GM18870 (cell line): ENCODE data around the gene PDK1.
"Not testable (repeated sequence)": the region's sequence is repeated elsewhere in the genome, so short reads cannot be mapped to it uniquely, and the experiment has no call there.

ENCODE experiments used
- ATAC-seq: cut with Tn5 transposase; IDR thresholded peaks from one replicate; pipeline ENCODE4 v1.9.1; 2021; ENCODE audit warnings: moderate library complexity; ENCODE audit not compliant: unreplicated experiment

Gene PDK1

DNA sequence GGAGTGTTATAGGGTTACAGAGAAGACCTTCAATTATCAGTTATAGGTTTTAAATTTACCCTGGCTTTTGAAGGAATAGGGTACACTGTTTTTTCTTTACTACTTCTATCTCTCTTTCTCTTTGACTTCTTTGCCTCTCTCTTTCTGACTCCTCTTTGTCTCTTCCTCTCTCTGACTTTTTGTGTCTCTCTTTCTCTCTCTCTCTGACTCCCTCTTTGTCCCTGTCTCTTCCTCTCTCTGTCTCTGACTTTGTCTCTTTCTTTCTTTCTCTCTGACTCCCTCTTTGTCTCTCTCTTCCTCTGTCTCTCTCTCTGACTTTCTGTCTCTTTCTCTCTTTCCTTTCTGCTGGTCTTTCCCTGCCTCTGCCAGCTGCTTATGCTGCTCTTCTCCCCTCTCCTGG lies 36.3 kb downstream of the PDK1 start:
- ATAC-seq = not testable (repeated sequence)

DNA sequence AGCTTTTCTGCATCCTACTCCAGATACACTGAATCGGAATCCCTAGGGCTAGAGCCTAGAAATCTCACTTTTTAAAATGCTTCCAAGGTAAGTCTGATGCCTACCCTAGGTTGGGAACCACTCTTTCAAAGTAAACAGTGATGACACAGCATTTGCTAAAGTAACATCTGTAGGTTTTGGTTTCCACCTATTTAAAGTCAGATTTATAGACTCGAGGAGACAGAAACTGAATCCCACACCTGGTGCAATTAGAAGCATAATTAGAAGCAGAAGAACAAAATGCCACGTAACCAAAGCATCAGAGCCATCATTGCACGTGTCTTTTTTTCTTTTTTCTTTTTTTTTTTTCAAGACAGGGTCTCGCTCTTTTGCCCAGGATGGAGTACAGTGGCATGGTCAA lies 40.9 kb downstream of the PDK1 start:
- ATAC-seq = no peak

DNA sequence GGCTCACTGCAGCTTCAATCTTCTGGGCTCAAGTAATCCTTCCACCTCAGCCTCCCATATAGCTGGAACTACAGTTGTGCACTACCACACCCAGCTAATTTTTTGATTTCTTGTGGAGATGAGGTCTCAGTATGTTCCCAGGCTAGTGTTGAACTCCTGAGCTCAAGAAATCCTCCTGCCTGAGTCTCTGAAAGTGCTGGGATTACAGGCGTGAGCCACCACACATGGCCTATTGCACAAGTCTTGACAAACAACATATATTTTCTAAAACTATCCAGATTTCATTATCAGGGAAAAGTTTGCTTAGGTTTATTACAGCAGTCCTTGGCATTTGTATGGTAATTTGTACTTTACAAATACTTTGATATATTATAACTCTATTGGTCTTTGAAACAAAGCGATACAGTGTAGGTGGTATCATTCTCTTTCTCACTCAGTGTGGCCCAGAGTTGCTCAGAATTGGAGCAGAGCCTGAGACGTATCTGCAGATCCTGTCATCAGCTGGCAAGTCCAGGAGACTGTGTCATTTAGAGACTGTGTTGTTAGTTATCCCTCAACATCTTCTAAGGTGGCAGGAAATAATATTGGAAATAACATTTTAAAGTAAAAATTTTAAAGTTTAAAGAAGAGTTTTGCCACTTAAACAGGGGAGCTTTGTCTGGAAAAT lies 41.4 kb downstream of the PDK1 start:
- no peak for ATAC-seq

DNA sequence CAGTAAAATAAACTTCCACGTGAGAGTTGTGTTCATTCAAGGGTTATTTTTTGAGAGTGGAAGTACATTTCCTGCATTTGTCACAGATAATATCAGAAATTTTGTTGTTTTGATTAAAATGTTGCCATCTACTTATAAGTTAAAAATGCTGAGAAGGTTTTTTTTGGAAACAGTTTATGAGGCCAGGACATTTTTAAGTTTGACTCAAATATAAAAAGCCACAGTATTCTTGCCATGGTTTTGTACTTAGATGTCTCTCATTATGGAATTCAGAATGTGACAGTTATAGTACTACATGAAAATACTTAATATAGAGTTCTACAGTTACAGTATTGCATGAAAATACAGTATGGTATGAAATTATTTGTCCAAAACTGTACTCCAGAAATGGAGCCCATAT lies 44.1 kb downstream of the PDK1 start:
- ATAC-seq = no peak

DNA sequence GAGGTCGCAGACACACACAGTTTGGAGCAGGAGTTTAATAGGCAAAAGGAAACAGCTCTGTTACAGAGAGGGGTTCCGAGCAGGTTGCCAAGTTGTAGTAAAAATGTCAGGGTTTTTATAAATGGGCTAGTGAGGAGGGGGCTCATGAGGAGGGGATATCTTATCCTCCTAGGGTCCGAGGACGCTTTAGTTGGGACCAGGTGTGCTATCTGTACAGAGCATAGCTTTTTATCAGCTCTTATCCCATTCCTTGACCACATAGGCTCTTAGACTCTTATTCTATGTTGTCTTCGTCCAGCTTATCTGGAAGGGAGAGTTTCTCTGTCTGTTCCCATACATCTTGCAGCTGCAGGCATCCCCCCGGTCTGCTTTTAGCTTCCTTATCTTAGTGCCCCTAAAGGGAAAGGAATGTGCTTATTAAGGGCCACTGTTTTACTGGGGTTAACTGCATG lies 44.7 kb downstream of the PDK1 start:
- ATAC-seq = no peak

DNA sequence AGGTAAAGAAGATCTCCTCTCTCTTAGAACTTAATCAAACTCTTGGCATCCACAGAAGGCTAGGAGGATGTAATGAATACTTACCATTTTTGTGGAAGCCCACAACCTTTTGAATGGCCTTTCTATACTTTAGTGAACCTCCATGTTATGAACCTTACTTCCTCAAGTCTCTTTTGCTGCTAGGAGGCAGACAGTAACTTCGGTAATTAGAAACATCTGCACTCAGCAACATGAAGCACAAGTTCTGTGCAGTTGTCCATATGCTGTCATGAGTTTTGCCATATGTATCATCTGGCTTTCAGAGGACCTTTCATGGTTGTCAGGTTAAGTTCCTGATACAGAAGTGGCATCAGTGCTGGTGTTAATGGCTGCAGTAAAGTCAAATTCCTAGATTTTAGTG lies 50.4 kb downstream of the PDK1 start:
- no peak for ATAC-seq

DNA sequence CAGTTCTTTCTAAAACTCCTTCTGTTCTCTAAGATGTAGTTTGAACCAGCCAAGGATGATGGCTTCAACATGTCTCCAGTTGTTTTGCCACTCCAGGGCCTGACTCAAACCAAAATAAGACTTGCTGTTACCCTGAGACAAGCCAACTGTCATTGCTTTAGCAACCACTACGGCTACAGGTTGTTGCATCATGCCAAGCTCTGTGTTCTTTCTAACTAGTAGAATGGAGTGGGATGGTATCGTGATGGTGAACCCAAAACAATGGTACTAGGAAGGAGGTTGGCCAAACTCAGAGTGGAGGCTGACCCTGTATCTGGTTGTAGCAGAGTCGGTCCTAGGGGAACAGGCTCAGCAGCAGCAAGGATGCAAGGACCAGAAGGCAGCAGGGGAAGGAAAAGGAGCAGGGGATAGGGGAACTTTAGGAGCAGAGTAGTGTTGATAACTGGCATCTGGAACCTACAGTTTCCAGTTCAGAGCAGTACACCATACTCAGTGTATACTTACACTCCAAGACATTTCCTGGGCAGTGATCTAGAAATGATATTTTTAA lies 51.6 kb downstream of the PDK1 start:
- no peak for ATAC-seq

DNA sequence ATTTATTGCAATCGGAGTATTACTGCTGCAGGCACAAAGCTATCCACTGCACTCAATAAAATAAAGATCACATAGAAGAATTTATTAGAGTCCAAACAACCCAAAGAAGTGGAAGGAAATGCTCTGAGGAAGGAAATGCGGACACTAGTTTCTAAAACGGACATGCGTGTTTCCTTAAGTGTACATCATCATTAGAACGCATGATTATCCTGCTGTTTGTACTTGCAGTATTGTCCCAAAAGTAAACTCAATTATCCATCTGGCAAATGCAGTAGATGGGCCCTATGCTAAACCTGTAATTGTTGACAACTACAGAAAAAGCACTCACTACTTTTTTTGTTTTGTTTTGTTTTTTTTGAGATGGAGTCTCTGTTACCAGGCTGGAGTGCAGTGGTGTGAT lies 53.6 kb downstream of the PDK1 start:
- ATAC-seq = no peak

DNA sequence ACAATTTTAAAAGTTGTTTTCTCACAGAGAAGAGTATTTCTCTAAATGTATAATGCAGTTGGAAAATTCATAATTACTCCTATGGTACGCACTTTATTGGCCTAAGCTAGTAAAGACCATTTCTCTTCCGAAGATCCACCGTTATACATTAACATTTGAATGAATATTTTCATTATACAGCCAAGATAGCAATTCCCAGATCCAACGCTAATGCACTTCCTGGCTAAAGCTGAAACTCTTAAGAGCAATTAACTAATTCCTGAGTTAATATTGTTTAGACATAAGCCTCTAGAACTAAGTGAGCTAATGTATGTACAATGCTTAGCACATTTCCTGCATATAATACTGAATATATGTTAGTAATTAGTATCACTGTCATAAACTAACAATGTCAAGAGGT lies 56.2 kb downstream of the PDK1 start:
- ATAC-seq = no peak

DNA sequence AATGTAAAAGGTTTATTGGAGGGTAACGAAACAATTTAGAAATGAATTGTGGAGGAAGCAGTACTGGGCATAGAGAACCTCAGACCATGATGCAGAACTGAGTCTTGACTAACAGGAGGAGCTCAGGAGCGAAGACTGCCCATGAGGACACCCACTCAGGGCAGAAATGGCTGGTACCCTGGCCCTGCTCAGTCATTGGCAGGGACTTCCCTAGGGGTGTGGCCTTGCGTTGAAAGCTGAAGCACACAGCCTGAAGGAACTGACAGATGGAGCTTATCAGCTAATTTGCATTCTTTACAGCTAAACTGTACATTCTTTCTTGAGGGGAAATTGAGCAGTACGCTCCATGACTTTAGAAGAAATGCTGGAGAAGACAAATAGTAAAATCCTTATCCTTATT lies 57.1 kb downstream of the PDK1 start:
- no peak for ATAC-seq

DNA sequence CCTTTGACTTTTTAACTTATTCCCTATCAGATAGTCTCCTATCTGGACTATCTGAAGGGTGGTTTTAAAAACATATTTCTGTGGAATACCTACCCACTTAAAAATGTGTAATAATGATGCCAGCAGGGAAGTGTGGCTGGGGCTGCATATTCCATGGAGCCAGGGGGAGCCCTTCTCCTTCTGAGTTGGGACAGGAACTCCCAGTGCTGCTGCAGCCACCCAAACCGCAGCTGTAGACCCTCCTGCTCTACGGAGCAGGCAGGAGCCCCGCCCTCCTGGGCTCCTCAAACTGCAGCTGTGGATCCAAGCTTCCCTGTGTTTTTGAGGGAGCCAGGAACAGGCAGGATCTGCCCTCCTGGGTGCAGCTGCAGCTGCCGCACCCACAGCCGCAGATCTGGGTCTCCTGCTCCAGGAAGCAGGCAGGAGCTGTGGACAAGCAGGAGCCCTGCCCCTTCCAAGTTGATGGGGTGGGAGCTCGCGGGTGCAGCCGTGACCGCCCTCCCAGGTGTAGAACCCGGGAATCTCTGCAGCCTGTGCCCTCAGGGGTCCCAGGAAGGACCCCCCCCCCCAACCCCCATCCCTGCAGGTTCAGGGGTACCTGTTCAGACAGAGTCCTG lies 57.8 kb downstream of the PDK1 start:
- no peak for ATAC-seq

DNA sequence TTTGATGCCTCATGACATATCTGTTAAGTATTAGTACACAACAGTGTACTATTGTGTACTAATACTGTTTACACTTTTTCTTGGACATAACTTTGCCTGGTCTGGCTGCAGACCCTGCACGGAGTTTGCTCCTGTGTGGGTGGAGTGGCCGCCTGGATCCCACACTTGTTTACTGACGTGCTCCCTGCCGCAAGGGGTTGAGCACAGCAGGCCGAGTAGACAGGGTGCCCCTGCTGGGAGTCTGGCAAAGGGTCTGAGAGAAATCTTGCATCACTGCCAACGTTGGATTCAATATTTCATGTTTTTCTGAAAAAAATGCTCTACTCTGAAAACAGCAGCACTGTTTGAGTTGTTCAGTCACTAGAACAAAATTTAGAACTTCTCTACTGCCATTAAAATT lies 59.0 kb downstream of the PDK1 start:
- ATAC-seq = no peak

DNA sequence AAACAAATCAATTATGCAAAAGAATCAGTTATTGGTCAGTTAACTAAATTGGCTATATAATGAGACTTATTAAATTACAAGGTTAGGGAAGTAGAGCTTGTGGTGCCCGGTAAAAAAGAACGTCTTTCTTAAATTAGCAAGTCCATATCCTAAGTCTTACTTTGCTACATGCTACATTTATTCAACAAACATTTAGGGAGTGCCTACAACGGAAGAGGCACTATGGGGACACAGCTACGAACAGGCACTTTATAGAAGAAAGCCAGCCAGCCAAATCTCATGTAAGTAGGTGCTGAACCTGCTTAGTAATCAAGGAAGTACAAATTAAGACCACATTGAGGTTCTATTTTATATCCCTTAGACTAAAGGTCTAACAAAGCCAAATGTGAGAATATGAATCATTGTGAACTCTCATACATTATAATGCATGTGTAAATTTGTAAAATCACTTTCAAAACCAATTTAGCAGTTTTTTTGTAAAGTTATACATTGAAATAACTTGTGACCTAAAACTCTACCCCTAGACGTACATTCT lies 59.9 kb downstream of the PDK1 start:
- ATAC-seq = no peak

DNA sequence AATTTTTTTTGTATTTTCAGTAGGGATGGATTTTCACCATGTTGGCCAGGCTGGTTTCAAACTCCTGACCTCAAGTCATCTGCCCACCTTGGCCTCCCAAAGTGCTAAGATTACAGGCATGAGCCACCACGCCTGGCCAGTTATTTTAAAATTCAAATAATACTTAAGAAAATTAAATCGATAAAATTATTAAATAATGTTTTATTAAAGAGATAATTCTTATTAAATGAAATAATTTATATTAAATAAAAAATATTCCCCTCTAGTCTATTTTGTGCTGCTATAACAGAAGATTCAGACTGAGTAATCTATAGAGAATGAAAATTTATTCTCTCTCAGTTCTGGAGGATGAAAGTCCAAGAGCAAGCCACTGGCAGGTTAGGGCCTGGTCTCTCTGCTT lies 61.2 kb downstream of the PDK1 start:
- no peak for ATAC-seq

DNA sequence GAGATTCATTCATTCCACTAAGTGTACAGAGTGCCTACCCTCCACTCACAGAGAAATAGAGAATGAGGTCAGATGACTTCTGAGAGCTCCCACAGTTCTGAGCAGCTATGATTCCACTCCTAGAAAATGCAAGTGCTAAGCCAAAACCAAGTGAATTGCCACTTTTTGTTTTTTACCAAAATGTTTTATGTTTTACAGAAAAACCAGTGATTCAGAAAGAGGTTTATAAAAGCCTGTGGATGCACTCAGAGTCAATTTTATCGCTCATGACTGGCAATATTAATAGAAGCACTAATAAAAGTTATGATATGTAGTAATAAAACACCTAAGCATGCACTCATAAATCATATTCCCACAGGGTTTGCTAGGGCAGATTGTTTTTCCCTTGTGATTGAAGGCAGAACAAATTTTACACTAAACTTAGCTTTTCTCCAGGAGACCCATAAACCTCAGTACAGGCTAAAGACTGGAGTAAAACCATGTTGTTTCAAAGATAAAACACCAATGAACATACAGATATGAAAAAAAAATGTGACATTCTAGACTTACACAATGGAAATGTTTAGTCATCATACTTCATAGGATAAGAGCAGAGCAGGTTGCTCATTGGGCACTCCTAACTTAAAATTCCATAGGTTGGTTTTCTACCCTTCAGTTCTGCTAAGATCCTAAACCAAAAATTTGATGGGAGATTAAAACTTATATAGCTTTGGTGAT lies 67.5 kb downstream of the PDK1 start:
- no peak for ATAC-seq

DNA sequence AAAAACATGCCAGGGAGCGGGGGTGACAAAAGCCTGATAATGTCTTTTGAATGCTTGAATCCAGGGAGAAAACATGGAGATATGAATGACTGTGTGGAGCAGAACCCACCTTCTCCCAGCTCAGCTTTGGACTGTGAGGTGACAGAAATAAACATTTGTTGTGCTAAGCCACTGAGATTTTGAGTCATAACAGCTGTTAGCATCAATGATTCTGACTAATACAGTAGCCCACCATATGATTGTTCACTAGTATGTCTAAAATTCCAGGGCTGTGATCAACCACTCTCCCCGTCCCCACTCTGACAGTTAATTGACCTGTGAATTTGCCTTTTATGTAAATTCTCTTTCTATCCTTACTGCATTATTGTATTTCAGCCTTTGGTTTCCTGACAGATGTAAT lies 69.1 kb downstream of the PDK1 start:
- ATAC-seq = no peak

DNA sequence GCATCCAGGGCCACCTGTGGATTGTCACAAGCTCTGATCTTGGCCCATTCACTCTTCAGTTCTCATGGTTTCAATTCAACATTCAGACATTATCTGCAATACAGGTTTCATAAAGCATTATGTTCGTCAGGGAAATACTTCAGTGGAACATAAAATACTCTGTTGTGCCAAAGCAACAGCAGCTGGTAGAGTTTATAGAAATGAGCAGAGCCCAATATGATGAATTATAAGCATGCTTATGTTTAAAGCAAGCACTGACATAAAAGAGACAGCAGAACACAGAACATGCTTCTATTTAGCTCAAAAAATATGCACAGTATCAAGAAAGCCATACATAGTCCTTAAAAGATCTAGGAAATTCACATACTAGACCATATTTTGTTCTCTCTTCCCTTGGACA lies 71.3 kb downstream of the PDK1 start:
- ATAC-seq = no peak

DNA sequence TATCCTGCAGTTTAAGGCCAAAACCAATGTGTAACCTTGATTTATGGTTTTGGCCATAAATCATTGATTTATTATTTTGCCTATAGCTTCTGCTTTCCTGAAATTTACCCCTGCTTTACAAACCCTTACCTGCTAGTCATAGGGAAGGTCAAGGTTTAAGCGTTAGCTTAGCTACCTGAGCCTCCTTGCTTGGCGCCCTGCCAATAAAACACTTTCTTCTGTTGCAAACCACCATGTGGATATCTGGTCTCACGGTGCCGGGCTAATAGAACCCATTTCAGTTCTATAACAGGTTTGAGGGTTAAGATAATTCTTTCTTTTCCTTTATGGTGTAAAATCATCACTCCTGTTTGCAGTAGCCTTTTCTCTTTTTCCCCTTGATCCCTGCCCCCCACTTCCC lies 72.2 kb downstream of the PDK1 start:
- no peak for ATAC-seq

DNA sequence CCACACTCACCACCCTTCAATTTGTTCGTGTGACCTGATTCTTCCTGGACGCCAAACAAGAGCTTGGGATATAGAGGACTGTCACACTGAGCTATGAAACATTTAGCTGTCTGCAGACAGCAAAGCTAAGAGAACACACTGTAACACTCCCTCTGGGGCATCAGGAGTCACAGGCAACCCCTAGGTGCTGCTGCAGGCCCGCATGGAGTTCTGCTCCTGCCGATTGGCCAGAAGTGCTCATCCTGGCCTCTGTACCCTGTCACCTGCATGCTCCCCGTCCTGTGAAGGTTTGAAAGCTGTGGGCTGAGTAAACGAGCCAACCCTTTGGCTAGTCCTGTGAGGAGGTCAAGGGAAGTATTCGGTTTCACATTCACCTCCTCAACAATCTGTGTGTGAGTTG lies 73.7 kb downstream of the PDK1 start:
- no peak for ATAC-seq

DNA sequence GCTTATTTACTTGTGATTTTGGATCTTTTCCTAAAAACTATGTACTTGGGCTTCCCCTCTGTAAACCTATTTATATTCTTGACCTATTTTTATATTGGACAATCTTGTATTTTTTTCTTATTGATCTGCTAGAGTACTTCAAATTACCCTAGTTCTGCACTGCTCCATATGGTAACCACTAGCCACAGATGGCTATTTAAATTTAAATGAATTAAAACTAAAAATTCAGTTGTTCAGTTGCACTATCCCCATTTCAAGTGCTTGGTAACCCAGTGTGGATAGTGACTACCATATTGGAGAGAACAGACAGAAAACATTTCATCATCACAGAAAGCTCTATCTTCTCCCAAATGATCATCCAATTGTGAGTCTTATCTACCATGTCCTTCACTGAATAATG lies 74.3 kb downstream of the PDK1 start:
- ATAC-seq = no peak

DNA sequence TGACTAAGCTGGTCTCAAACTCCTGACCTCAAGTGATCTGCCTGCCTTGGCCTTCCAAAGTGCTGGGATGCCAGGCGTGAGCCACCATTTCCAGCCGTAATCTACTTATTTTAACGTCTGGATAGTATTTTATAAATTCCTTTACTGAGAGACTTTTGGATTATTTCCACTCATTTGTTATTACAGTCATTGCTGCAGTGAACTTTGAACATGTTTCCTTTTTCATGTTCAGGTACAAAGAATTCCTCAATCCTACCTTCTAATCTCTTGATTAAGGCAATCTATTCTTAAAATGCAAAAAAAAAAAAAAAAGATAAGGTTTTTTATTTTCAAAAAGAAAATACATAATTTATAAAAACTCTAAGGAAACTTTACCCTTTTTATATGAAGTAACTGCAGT lies 78.6 kb downstream of the PDK1 start:
- ATAC-seq = no peak

DNA sequence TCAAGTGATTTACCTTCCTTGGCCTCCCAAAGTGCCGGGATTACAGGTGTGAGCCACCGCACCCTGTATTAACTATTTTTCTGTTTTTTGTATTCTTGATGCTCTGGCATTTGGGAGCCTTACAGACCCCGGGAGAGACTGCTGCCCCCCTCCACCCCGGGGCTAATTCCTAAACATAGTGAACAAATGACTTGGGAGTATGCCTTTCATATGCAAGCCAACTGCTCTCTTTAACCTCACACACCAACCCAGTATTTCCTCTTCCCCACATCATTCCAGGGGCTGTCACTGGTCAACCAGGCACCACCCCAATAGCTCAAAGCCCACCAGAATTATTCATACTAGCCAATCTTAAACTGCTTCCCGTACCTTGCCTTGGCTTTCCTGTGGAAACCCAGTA lies 79.7 kb downstream of the PDK1 start:
- ATAC-seq = no peak
